K562 (cell line): ENCODE measurements around the gene HSD11B1. TPM values are rescaled to one million over a fixed set of nuclear protein-coding genes. Genes with fewer than 3 reads are reported as not detected.

ENCODE experiments used
- MECOM ChIP-seq: fragments of 250-450 bp; sonication (Bioruptor Pico); IDR thresholded peaks from 2 replicates; pipeline ENCODE4 v1.8.0; 2022; ENCODE audit warnings: inconsistent platforms
- ZNF124 ChIP-seq: sonication (generic); formaldehyde crosslinking; IDR thresholded peaks from 2 replicates; pipeline ENCODE4 v1.8.1; 2022; ENCODE audit warnings: missing genetic modification reagents
- ZNF384 ChIP-seq: IDR thresholded peaks from 2 replicates; pipeline ENCODE4 v1.6.1; 2012; ENCODE audit warnings: low read depth, low read length, improper control_type of control experiment
- polyA plus RNA-seq, 8 experiments: library from polyadenylated mRNA; depleted of rRNA in 4 of 8; stranded (reverse) in 5 of 8; unstranded in 3 of 8; fragments of >200 nt; fragmentation: Nextera tagmentation in 2 of 8; fragmentation: Illumina TruSeq in 1 of 8; extraction: Ambion mirVana in 2 of 8; extraction: Trizol in 1 of 8; gene quantifications; 2 replicates each; pipeline versions ENCODE4 v1.2.1 to v1.2.3, GENCODE V29; 2011 to 2014; ENCODE audit warnings: inconsistent platforms in 1 of 8, missing spikeins in 1 of 8
- total RNA-seq, 7 experiments: library from RNA; depleted of rRNA in 6 of 7; stranded (reverse); fragments of >200 nt in 6 of 7; fragmentation: Illumina TruSeq in 2 of 7; extraction: Trizol in 2 of 7; gene quantifications; 2 replicates each; pipeline versions ENCODE4 v1.2.1 to v1.2.3, GENCODE V29; 2011 to 2021; ENCODE audit warnings: low replicate concordance in 1 of 7
- TF ChIP-seq, protein P1 (sequence below): fragments of 450-650 bp; IDR thresholded peaks from 2 replicates; pipeline ENCODE4 v1.6.1; 2016; ENCODE audit warnings: mild to moderate bottlenecking, moderate library complexity

HSD11B1 gene
- total and polyA plus RNA-seq, 9 of the 15 experiments (the other 6 are each of a cell fraction or from before 2014, with no cell fraction given) = 0.04 to 0.16 TPM; not detected in 7

GRCh38 chr1:209691237-209691636 is 13.4 kb upstream of the HSD11B1 start (continued):
- TF ChIP-seq, protein P1, sequence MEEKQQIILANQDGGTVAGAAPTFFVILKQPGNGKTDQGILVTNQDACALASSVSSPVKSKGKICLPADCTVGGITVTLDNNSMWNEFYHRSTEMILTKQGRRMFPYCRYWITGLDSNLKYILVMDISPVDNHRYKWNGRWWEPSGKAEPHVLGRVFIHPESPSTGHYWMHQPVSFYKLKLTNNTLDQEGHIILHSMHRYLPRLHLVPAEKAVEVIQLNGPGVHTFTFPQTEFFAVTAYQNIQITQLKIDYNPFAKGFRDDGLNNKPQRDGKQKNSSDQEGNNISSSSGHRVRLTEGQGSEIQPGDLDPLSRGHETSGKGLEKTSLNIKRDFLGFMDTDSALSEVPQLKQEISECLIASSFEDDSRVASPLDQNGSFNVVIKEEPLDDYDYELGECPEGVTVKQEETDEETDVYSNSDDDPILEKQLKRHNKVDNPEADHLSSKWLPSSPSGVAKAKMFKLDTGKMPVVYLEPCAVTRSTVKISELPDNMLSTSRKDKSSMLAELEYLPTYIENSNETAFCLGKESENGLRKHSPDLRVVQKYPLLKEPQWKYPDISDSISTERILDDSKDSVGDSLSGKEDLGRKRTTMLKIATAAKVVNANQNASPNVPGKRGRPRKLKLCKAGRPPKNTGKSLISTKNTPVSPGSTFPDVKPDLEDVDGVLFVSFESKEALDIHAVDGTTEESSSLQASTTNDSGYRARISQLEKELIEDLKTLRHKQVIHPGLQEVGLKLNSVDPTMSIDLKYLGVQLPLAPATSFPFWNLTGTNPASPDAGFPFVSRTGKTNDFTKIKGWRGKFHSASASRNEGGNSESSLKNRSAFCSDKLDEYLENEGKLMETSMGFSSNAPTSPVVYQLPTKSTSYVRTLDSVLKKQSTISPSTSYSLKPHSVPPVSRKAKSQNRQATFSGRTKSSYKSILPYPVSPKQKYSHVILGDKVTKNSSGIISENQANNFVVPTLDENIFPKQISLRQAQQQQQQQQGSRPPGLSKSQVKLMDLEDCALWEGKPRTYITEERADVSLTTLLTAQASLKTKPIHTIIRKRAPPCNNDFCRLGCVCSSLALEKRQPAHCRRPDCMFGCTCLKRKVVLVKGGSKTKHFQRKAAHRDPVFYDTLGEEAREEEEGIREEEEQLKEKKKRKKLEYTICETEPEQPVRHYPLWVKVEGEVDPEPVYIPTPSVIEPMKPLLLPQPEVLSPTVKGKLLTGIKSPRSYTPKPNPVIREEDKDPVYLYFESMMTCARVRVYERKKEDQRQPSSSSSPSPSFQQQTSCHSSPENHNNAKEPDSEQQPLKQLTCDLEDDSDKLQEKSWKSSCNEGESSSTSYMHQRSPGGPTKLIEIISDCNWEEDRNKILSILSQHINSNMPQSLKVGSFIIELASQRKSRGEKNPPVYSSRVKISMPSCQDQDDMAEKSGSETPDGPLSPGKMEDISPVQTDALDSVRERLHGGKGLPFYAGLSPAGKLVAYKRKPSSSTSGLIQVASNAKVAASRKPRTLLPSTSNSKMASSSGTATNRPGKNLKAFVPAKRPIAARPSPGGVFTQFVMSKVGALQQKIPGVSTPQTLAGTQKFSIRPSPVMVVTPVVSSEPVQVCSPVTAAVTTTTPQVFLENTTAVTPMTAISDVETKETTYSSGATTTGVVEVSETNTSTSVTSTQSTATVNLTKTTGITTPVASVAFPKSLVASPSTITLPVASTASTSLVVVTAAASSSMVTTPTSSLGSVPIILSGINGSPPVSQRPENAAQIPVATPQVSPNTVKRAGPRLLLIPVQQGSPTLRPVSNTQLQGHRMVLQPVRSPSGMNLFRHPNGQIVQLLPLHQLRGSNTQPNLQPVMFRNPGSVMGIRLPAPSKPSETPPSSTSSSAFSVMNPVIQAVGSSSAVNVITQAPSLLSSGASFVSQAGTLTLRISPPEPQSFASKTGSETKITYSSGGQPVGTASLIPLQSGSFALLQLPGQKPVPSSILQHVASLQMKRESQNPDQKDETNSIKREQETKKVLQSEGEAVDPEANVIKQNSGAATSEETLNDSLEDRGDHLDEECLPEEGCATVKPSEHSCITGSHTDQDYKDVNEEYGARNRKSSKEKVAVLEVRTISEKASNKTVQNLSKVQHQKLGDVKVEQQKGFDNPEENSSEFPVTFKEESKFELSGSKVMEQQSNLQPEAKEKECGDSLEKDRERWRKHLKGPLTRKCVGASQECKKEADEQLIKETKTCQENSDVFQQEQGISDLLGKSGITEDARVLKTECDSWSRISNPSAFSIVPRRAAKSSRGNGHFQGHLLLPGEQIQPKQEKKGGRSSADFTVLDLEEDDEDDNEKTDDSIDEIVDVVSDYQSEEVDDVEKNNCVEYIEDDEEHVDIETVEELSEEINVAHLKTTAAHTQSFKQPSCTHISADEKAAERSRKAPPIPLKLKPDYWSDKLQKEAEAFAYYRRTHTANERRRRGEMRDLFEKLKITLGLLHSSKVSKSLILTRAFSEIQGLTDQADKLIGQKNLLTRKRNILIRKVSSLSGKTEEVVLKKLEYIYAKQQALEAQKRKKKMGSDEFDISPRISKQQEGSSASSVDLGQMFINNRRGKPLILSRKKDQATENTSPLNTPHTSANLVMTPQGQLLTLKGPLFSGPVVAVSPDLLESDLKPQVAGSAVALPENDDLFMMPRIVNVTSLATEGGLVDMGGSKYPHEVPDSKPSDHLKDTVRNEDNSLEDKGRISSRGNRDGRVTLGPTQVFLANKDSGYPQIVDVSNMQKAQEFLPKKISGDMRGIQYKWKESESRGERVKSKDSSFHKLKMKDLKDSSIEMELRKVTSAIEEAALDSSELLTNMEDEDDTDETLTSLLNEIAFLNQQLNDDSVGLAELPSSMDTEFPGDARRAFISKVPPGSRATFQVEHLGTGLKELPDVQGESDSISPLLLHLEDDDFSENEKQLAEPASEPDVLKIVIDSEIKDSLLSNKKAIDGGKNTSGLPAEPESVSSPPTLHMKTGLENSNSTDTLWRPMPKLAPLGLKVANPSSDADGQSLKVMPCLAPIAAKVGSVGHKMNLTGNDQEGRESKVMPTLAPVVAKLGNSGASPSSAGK = no peak
- TF ChIP-seq ZNF384 (no peak), MECOM (no peak), ZNF124 (CRISPR knock-in tag) (no peak)
